H1 (cell line): ENCODE measurements around the gene TBC1D22A. TPM values are rescaled to one million over a fixed set of nuclear protein-coding genes. Genes with fewer than 3 reads are reported as not detected.

Experiments used
- CTCF ChIA-PET: fragments of 300-600 bp; sonication (Branson Sonifier 250); formaldehyde crosslinking; loops from one replicate; lab custom pipeline; 2021; ENCODE audit not compliant: partially characterized antibody; lab: Charles Lee
- POLR2A ChIA-PET: fragments of 300-600 bp; sonication (Branson Sonifier 250); formaldehyde crosslinking; loops from one replicate; lab custom pipeline; 2021; ENCODE audit warnings: inconsistent platforms; ENCODE audit not compliant: partially characterized antibody; lab: Charles Lee
- DNase-seq, 2 experiments: peaks; one replicate each; pipeline versions ENCODE4 v3.0.0 to v3.0.0-alpha.2; 2010 to 2022; ENCODE audit warnings: low spot score in 2 of 2, low read depth in 1 of 2, mixed read lengths in 1 of 2
- FAIRE-seq: peaks from 2 replicates; lab custom pipeline; 2011; peaks lifted over from hg19 to GRCh38; lab: Jason Lieb, UNC
- H2AFZ ChIP-seq: 2 replicates; pipeline ENCODE4 v1.8.1; 2012; ENCODE audit warnings: low read length, inconsistent platforms
- H2AK5ac ChIP-seq: 2 replicates; pipeline ENCODE4 v1.6.1; 2013; ENCODE audit warnings: low read depth, low read length
- H2BK120ac ChIP-seq: replicated peaks from 2 replicates; pipeline ENCODE3; 2013; ENCODE audit warnings: low read depth, low read length, inconsistent platforms
- H2BK12ac ChIP-seq: 2 replicates; pipeline ENCODE4 v1.6.1; 2013; ENCODE audit warnings: low read depth, low read length
- H2BK15ac ChIP-seq: 2 replicates; pipeline ENCODE4 v1.6.1; 2013; ENCODE audit warnings: low read length
- H2BK20ac ChIP-seq: 2 replicates; pipeline ENCODE4 v1.6.1; 2013; ENCODE audit warnings: low read length
- H2BK5ac ChIP-seq: 2 replicates; pipeline ENCODE4 v1.6.1; 2013; ENCODE audit warnings: low read depth, low read length
- H3K14ac ChIP-seq: 2 replicates; pipeline ENCODE4 v1.6.1; 2013; ENCODE audit warnings: inconsistent platforms; ENCODE audit not compliant: insufficient read length
- H3K18ac ChIP-seq: 2 replicates; pipeline ENCODE4 v1.6.1; 2013; ENCODE audit warnings: low read length; ENCODE audit errors: extremely low read depth
- H3K23ac ChIP-seq: 2 replicates; pipeline ENCODE4 v1.6.1; 2013; ENCODE audit warnings: inconsistent platforms; ENCODE audit not compliant: insufficient read length
- H3K23me2 ChIP-seq: 2 replicates; pipeline ENCODE4 v1.6.1; 2013; ENCODE audit warnings: low read depth, low read length
- H3K27ac ChIP-seq: 2 replicates; pipeline ENCODE4 v1.6.1; 2011; ENCODE audit warnings: low read depth, low read length, inconsistent platforms
- H3K27me3 ChIP-seq, 4 experiments: replicated peaks in 1 of 4; 1 replicate in 1 of 4; 2 replicates in 3 of 4; pipeline versions ENCODE4 v1.6.1 to v1.8.1; 2011 to 2013; ENCODE audit warnings: low read length in 3 of 4, mild to moderate bottlenecking in 3 of 4, inconsistent platforms in 2 of 4, mixed read lengths in 2 of 4, moderate library complexity in 1 of 4; ENCODE audit not compliant: control insufficient read depth in 3 of 4, insufficient read depth in 3 of 4; ENCODE audit errors: extremely low read depth in 1 of 4
- H3K36me3 ChIP-seq, 4 experiments: 2 replicates each; pipeline versions ENCODE4 v1.6.1 to v1.8.1; 2011 to 2013; ENCODE audit warnings: mild to moderate bottlenecking in 4 of 4, low read length in 3 of 4, moderate library complexity in 2 of 4, control low read depth in 1 of 4, inconsistent platforms in 1 of 4; ENCODE audit not compliant: insufficient read depth in 4 of 4, control insufficient read depth in 2 of 4
- H3K4ac ChIP-seq: replicated peaks from 2 replicates; pipeline ENCODE3; 2013; ENCODE audit warnings: low read length, low read depth, mixed read lengths, inconsistent platforms; ENCODE audit not compliant: insufficient read length
- H3K4me1 ChIP-seq, 4 experiments: replicated peaks in 1 of 4; 1 replicate in 1 of 4; 2 replicates in 3 of 4; pipeline versions ENCODE4 v1.6.1 to v1.8.1; 2011 to 2013; ENCODE audit warnings: low read length in 3 of 4, inconsistent platforms in 2 of 4, mixed read lengths in 1 of 4; ENCODE audit not compliant: insufficient read depth in 4 of 4, control insufficient read depth in 3 of 4
- H3K4me2 ChIP-seq, 2 experiments: 2 replicates each; pipeline versions ENCODE4 v1.6.1 to v1.8.1; 2011 to 2013; ENCODE audit warnings: low read depth in 2 of 2, low read length in 2 of 2, control low read depth in 1 of 2, inconsistent platforms in 1 of 2, mild to moderate bottlenecking in 1 of 2; ENCODE audit not compliant: insufficient read depth in 1 of 2
- H3K4me3 ChIP-seq, 4 experiments: fragments of 200-600, 300-600 bp in 1 of 4; sonication (generic), shearing (Covaris generic), sonication (Bioruptor Twin) in 1 of 4; 2 replicates each; pipeline versions ENCODE4 v1.5.1 to v1.8.1; 2011 to 2016; ENCODE audit warnings: low read length in 4 of 4, low read depth in 3 of 4, control low read depth in 2 of 4, inconsistent platforms in 2 of 4, mild to moderate bottlenecking in 2 of 4, mixed read lengths in 1 of 4, moderate library complexity in 1 of 4; ENCODE audit not compliant: insufficient read depth in 2 of 4; ENCODE audit errors: extremely low read depth in 1 of 4
- H3K56ac ChIP-seq: replicated peaks from 2 replicates; pipeline ENCODE3; 2013; ENCODE audit warnings: low read depth, mild to moderate bottlenecking, mixed read lengths, low read length, inconsistent platforms; ENCODE audit not compliant: insufficient read length
- H3K79me1 ChIP-seq: 2 replicates; pipeline ENCODE4 v1.6.1; 2013; ENCODE audit warnings: low read depth, low read length, control low read depth
- H3K79me2 ChIP-seq, 2 experiments: 2 replicates each; pipeline versions ENCODE4 v1.6.1 to v1.8.1; 2012 to 2013; ENCODE audit warnings: low read length in 2 of 2, mild to moderate bottlenecking in 2 of 2, inconsistent platforms in 1 of 2; ENCODE audit not compliant: insufficient read depth in 2 of 2, control insufficient read depth in 1 of 2
- H3K9ac ChIP-seq, 4 experiments: replicated peaks in 1 of 4; 1 replicate in 1 of 4; 2 replicates in 3 of 4; pipeline versions ENCODE4 v1.6.1 to v1.8.1; 2011 to 2013; ENCODE audit warnings: low read depth in 3 of 4, low read length in 3 of 4, control low read depth in 2 of 4, mild to moderate bottlenecking in 2 of 4, moderate library complexity in 2 of 4, inconsistent platforms in 1 of 4; ENCODE audit errors: extremely low read depth in 1 of 4
- H3K9me3 ChIP-seq, 2 experiments: 2 replicates each; pipeline versions ENCODE4 v1.6.1 to v1.8.1; 2012 to 2013; ENCODE audit warnings: mild to moderate bottlenecking in 2 of 2, moderate library complexity in 2 of 2, control low read depth in 1 of 2, inconsistent platforms in 1 of 2, low read depth in 1 of 2, low read length in 1 of 2, mixed read lengths in 1 of 2; ENCODE audit not compliant: insufficient read depth in 2 of 2
- H4K20me1 ChIP-seq, 2 experiments: replicated peaks in 1 of 2; 2 replicates each; pipeline versions ENCODE3 to v1.8.1; 2011 to 2013; ENCODE audit warnings: inconsistent platforms in 2 of 2, low read length in 2 of 2, mild to moderate bottlenecking in 1 of 2; ENCODE audit not compliant: insufficient read depth in 2 of 2, control insufficient read depth in 1 of 2
- H4K5ac ChIP-seq: 2 replicates; pipeline ENCODE4 v1.6.1; 2013; ENCODE audit warnings: low read length, low read depth, mixed read lengths, inconsistent platforms; ENCODE audit not compliant: insufficient read length
- H4K8ac ChIP-seq: 2 replicates; pipeline ENCODE4 v1.8.0; 2013; ENCODE audit warnings: mild to moderate bottlenecking, moderate library complexity, low read length, inconsistent platforms; ENCODE audit not compliant: insufficient read depth; ENCODE audit errors: extremely low read depth
- H4K91ac ChIP-seq: replicated peaks from 2 replicates; pipeline ENCODE3; 2013; ENCODE audit warnings: low read length, mixed read lengths, inconsistent platforms; ENCODE audit not compliant: insufficient read length
- WGBS, 2 experiments: shearing (Covaris generic) in 1 of 2; methylation state at CpG; one replicate each; pipeline versions ENCODE4 v1.1.6 to v1.1.7; 2013 to 2015; ENCODE audit warnings: low lambda C conversion rate in 2 of 2, mixed read lengths in 2 of 2, inconsistent platforms in 1 of 2, low coverage in 1 of 2, missing lambda C conversion rate in 1 of 2; ENCODE audit not compliant: insufficient replicate concordance in 2 of 2, insufficient coverage in 1 of 2, insufficient read length in 1 of 2; ENCODE audit errors: extremely low coverage in 1 of 2, missing lambda C conversion rate in 1 of 2; 5-methylcytosine and 5-hydroxymethylcytosine counted together
- polyA plus RNA-seq, 7 experiments: library from polyadenylated mRNA; depleted of rRNA in 3 of 7; stranded (reverse) in 5 of 7; unstranded in 2 of 7; fragments of >200 nt in 5 of 7; fragments of 200-250 nt in 2 of 7; gene quantifications; 1 replicate in 5 of 7; 2 replicates in 1 of 7; 4 replicates in 1 of 7; pipeline versions ENCODE4 v1.2.1 to v1.2.3, GENCODE V29; 2011 to 2013; ENCODE audit warnings: missing spikeins in 2 of 7, mixed read lengths in 2 of 7
- total RNA-seq: library from RNA; stranded (reverse); fragmentation: NEBNext Ultra II Directional; extraction: Animal tissue kit (Norgen Biotek cat#: 25700); gene quantifications from 2 replicates; pipeline ENCODE4 v1.2.1, GENCODE V29; 2021

Gene TBC1D22A
- total and polyA plus RNA-seq, 2 of the 8 experiments (the other 6 are each of a cell fraction or from before 2014, with no cell fraction given): 11.9 to 18.4 TPM

GRCh38 chr22:46803936-46804335, 41.5 kb downstream of the TBC1D22A start:
- Histone ChIP-seq H3K4me1 (peaks cover 0 to 2% (median 0%) of the 10 kb centered on the region in 4 experiments; a peak in 2 of 7 replicates), H3K79me1 (peaks cover 3% of the 10 kb centered on the region; the same call in 1 of the 2 replicates), H3K56ac (no peak overlapping the region), H3K27me3 (no peaks in the 10 kb centered on the region), H3K36me3 (peaks cover 0 to 3% (median 0%) of the 10 kb centered on the region in 4 experiments; a peak in 1 of 8 replicates), H3K4me3 (no peak overlapping the region), H3K23ac (no peak overlapping the region), H4K20me1 (peaks cover 4 to 8% of the 10 kb centered on the region in 2 experiments), H3K27ac (no peak overlapping the region), H3K4ac (no peak overlapping the region), H3K14ac (no peak overlapping the region), H2AFZ (no peak overlapping the region), H2BK120ac (no peak overlapping the region), H2AK5ac (no peak overlapping the region), H3K4me2 (no peak overlapping the region), H2BK20ac (no peak overlapping the region), H3K23me2 (0 out of 2 replicates have a peak, but pooled peaks cover 1% of the 10 kb centered on the region), H2BK12ac (no peak overlapping the region), H4K8ac (no peak overlapping the region), H3K9ac (no peak overlapping the region), H4K91ac (no peak overlapping the region), H3K18ac (no peak overlapping the region), H3K79me2 (peaks cover 0 to 7% of the 10 kb centered on the region in 2 experiments; a peak in 1 of 4 replicates), H2BK15ac (no peak overlapping the region), H4K5ac (no peak overlapping the region), H3K9me3 (no peaks in the 10 kb centered on the region), H2BK5ac (no peak overlapping the region)
- DNase-seq (no peak), FAIRE-seq (no peak)
- WGBS, 2 experiments: 89% methylated on average over 10 of the region's 10 CpGs; no CpG with 5 or more reads in 1 of the 2 experiments
- ChIA-PET CTCF (interaction anchor here (0.6 to 4.0 kb wide), 34 partner anchors 9 to 1836 kb away, joined by 3 to 35 read pairs (median 5); partner anchors contain the start of gene TBC1D22A), POLR2A (interaction anchor here (1.5 kb wide), 1 partner anchor 41 kb away, joined by 6 read pairs; the partner anchor contains the start of gene TBC1D22A)
